Nephron (organoid): ENCODE data around the gene FBXW10B.
"Not testable (repeated sequence)": the region's sequence is repeated elsewhere in the genome, so short reads cannot be mapped to it uniquely, and the experiment has no call there.

Source experiments
- H3K27ac Mint-ChIP-seq, 3 experiments: 2 replicates each; pipeline ENCODE4 v1.8.0; 2020; ENCODE audit warnings: mixed read lengths in 3 of 3, mild to moderate bottlenecking in 2 of 3, moderate library complexity in 1 of 3
- H3K27me3 Mint-ChIP-seq: 2 replicates; pipeline ENCODE4 v1.8.0; 2021; ENCODE audit warnings: low read depth, mild to moderate bottlenecking, moderate library complexity, mixed read lengths
- H3K36me3 Mint-ChIP-seq: 2 replicates; pipeline ENCODE4 v1.8.0; 2020; ENCODE audit warnings: low read depth, mixed read lengths
- H3K4me1 Mint-ChIP-seq: 2 replicates; pipeline ENCODE4 v1.8.0; 2020; ENCODE audit warnings: mixed read lengths
- H3K4me3 Mint-ChIP-seq, 3 experiments: 2 replicates each; pipeline ENCODE4 v1.8.0; 2020; ENCODE audit warnings: mild to moderate bottlenecking in 3 of 3, mixed read lengths in 3 of 3, moderate library complexity in 2 of 3
- H3K9me3 Mint-ChIP-seq: 2 replicates; pipeline ENCODE4 v1.8.0; 2020; ENCODE audit warnings: mixed read lengths
- CTCF ChIP-seq, 3 experiments: fragments of 200-600 bp; sonication (generic); IDR thresholded peaks; one replicate each; pipeline ENCODE4 v1.5.0; 2021; ENCODE audit warnings: antibody characterized with exemption in 3 of 3; ENCODE audit not compliant: unreplicated experiment in 3 of 3

The FBXW10B gene, protein sequence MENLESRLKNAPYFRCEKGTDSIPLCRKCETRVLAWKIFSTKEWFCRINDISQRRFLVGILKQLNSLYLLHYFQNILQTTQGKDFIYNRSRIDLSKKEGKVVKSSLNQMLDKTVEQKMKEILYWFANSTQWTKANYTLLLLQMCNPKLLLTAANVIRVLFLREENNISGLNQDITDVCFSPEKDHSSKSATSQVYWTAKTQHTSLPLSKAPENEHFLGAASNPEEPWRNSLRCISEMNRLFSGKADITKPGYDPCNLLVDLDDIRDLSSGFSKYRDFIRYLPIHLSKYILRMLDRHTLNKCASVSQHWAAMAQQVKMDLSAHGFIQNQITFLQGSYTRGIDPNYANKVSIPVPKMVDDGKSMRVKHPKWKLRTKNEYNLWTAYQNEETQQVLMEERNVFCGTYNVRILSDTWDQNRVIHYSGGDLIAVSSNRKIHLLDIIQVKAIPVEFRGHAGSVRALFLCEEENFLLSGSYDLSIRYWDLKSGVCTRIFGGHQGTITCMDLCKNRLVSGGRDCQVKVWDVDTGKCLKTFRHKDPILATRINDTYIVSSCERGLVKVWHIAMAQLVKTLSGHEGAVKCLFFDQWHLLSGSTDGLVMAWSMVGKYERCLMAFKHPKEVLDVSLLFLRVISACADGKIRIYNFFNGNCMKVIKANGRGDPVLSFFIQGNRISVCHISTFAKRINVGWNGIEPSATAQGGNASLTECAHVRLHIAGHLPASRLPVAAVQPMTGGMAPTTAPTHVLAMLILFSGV

DNA sequence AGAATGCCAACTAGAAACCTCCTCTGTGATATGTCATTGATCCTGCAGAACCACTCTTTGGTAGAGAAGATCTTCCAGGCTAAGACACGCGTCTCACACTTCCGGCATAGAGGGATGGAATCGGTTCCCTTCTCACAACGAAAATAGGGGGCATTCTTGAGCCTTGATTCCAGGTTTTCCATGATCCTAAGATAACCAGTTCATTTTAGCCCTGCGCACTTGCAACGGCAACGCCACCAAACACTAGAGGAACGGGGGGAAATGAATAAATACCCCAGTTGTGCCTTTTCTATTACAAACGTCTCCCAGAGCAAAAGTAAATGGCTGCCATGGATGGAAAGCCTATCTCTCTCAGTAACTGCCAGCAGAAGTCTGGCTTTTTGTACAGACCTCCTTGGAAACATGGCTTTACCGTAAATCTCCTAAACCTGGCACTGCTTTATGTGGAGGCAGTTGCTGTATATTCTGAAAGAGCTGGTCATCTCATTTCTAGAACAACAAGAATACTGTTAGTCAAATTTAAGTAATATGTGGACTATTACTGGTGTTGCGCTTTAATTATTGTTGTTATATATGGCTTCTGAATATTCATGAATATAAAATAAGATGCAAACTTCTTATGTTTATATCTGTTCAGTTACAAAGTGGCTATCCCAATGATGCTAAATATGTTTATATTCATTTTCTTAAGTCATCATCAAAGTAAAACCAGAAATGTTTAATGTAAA is at the start of gene FBXW10B:
Gene FBXW10B (minus strand): TSS at position 374 of the 728 bp plus-strand sequence. CDS start 192 bp downstream, at position 182.
- H3K36me3 Mint-ChIP-seq, H3K9me3 Mint-ChIP-seq, H3K27me3 Mint-ChIP-seq, H3K4me1 Mint-ChIP-seq: not testable (repeated sequence)
- H3K27ac Mint-ChIP-seq = peak within 1 kb of the TSS; percentile 84 to 92 (median 87)
- H3K4me3 Mint-ChIP-seq = peak within 1 kb of the TSS in 2 of 3 experiments; percentile 68 to 74

- peaks cover 24% of the 10 kb centered on the region for H3K4me1 Mint-ChIP-seq
- no peaks in the 10 kb centered on the region for H3K9me3 Mint-ChIP-seq
- no peaks in the 10 kb centered on the region for H3K27me3 Mint-ChIP-seq
- peaks cover 35% of the 10 kb centered on the region for H3K36me3 Mint-ChIP-seq
- H3K27ac Mint-ChIP-seq = no peak overlapping the region
- TF ChIP-seq CTCF (IDR thresholded peaks at IDR 0.05; ENCODE audit: unreplicated experiment in 3 of 3) = no peak
- H3K4me3 Mint-ChIP-seq = no peak overlapping the region
Measured at GRCh38 chr17:15663691-15664090, 44.2 kb upstream of the FBXW10B start.

DNA sequence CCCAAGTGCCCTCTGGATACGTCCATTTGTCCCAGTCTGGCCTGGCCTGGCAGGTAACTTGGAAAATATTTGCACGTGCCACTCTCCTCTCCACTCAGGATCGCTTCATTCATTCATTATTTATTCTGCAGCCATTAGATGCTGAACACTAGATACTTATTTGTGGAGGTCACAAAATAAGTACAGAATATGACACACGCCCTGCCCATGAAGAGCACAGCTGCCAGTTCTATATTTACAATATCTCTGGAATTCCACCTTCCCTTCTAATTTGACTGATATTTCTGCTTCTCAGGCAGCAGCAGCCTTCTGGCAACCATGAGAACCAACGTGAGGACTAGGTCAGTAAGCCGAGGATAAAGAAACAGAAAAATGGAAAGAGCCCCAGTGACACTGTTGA is 43.7 kb upstream of the FBXW10B start:
- Mint-ChIP-seq H3K27me3 (no peaks in the 10 kb centered on the region), H3K36me3 (peaks cover 31% of the 10 kb centered on the region), H3K9me3 (no peaks in the 10 kb centered on the region), H3K4me3 (no peak overlapping the region), H3K27ac (no peak overlapping the region), H3K4me1 (peaks cover 24% of the 10 kb centered on the region)
- TF ChIP-seq CTCF (IDR thresholded peaks at IDR 0.05; ENCODE audit: unreplicated experiment in 3 of 3) = no peak

- Mint-ChIP-seq H3K9me3 (no peaks in the 10 kb centered on the region), H3K36me3 (peaks cover 26% of the 10 kb centered on the region), H3K27ac (peak overlapping the region in 2 of 3 experiments; percentile 5 to 61), H3K4me1 (peaks cover 24% of the 10 kb centered on the region), H3K4me3 (no peak overlapping the region), H3K27me3 (no peaks in the 10 kb centered on the region)
- no peak for TF ChIP-seq CTCF (IDR thresholded peaks at IDR 0.05; ENCODE audit: unreplicated experiment in 3 of 3)
Measured at GRCh38 chr17:15662681-15663080, 43.2 kb upstream of the FBXW10B start.

DNA sequence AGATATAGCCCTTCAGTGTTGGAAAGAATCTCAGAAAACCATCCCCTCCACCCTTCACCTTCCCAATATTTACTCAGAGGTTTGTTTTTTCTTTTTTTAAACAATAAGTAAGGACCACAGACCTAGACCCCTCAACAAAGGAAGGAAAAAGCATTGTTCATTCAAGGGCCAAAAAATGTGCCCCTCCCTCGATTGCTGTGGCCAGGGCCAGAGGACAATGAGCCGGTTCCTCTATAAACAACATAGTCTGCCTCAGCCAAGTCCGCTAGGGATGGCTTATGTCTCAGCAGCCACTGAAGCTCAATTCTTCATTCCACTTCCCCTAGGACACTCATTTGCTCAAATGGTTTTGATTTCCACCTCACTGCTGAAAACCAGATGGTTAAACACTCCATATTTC is 40.6 kb upstream of the FBXW10B start:
- no peaks in the 10 kb centered on the region for H3K9me3 Mint-ChIP-seq
- no peaks in the 10 kb centered on the region for H3K27me3 Mint-ChIP-seq
- peaks cover 21% of the 10 kb centered on the region for H3K36me3 Mint-ChIP-seq
- no peak for TF ChIP-seq CTCF (IDR thresholded peaks at IDR 0.05; ENCODE audit: unreplicated experiment in 3 of 3)
- H3K4me3 Mint-ChIP-seq = no peak overlapping the region
- peaks cover 44% of the 10 kb centered on the region for H3K4me1 Mint-ChIP-seq
- peak overlapping the region in 2 of 3 experiments; percentile 87 to 93 for H3K27ac Mint-ChIP-seq

- Mint-ChIP-seq H3K36me3 (peaks cover 21% of the 10 kb centered on the region), H3K27ac (peak overlapping the region; percentile 48 to 93 (median 87)), H3K27me3 (no peaks in the 10 kb centered on the region), H3K4me3 (no peak overlapping the region), H3K9me3 (no peaks in the 10 kb centered on the region), H3K4me1 (peaks cover 48% of the 10 kb centered on the region)
- no peak for TF ChIP-seq CTCF (IDR thresholded peaks at IDR 0.05; ENCODE audit: unreplicated experiment in 3 of 3)
Measured at GRCh38 chr17:15659663-15660062, 40.2 kb upstream of the FBXW10B start.
